ENCODE data around the gene COPS4. TPM values are rescaled to one million over a fixed set of nuclear protein-coding genes. Genes with fewer than 3 reads are reported as not detected.

COPS4 gene
- total RNA-seq, 1 experiment from 2014 or later = 21.9 TPM

- no peak for DNase-seq (ENCODE audit: low spot score)
These were observed 86.3 kb downstream of the COPS4 start for GRCh38 chr4:83121246-83121645.

- DNase-seq (ENCODE audit: low spot score) = no peak
These were observed 89.3 kb downstream of the COPS4 start for GRCh38 chr4:83124111-83124780.

Small RNA genes within 50 kb of the gene (small RNA-seq; reads per million reads assigned to genes)
- gene RNU6-615P = not detected

Other genes starting within 250 kb of the COPS4 start
- gene SCD5, start 236.4 kb upstream of the COPS4 start, total RNA-seq (2014; rRNA removed; shearing (Covaris generic)) = 0.13 and 0.18 TPM in 2 replicates
- gene SEC31A, start 144.0 kb upstream of the COPS4 start, total RNA-seq (2014; rRNA removed; shearing (Covaris generic)) = 60.6 and 68.9 TPM in 2 replicates
- gene THAP9, start 134.4 kb upstream of the COPS4 start, total RNA-seq (2014; rRNA removed; shearing (Covaris generic)) = 3.3 and 3.4 TPM in 2 replicates
- 17.4 and 17.5 TPM in 2 replicates for gene LIN54, start 24.4 kb upstream of the COPS4 start, total RNA-seq (2014; rRNA removed; shearing (Covaris generic))
- 9.8 and 10.8 TPM in 2 replicates for gene PLAC8, start 79.5 kb downstream of the COPS4 start, total RNA-seq (2014; rRNA removed; shearing (Covaris generic))
- 14.6 and 19.3 TPM in 2 replicates for gene COQ2, start 249.6 kb downstream of the COPS4 start, total RNA-seq (2014; rRNA removed; shearing (Covaris generic))